ENCODE results near the gene RPS5. TPM values are rescaled to one million over a fixed set of nuclear protein-coding genes. Genes with fewer than 3 reads are reported as not detected.

The RPS5 gene
- total RNA-seq, 1 experiment from 2014 or later = 6,081 TPM

DNA sequence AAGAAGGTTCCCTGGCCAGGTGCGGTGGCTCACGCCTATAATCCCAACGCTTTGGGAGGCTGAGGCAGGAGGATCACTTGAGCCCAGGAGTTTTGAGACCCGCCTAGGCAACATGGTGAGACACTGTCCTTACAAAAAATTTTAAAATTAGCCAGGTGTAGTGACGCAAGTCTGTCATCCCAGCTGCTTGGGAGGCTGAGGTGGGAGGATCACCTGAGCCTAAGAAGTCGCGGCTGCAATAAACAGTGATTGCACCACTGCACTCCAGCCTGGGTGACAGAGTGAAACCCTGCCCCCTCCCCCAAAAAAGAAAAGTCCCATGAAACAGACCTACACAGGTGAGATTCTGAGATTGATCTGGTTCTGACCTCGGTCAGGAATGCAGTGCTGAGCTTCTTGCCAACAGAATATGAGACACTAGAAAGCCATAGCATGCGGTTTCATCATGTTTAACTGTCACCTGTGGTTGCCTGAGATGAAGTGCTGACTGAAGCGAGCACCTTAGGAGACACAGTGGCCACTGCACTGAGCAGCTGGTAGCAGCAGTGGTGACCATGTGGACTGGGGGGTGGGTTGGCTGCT lies 31.8 kb upstream of the RPS5 start:
- no peak overlapping the region for H3K9ac ChIP-seq (ENCODE audit: low read length)
- no peak overlapping the region for H2AFZ ChIP-seq (ENCODE audit: low read length)
- no peaks in the 10 kb centered on the region for H3K9me3 ChIP-seq (ENCODE audit: low read length)
- H3K79me2 ChIP-seq (ENCODE audit: low read length) = 0 out of 2 replicates have a peak, but pooled peaks cover 5% of the 10 kb centered on the region
- no peak overlapping the region for H3K4me3 ChIP-seq (ENCODE audit: low read length)
- H4K20me1 ChIP-seq (ENCODE audit: insufficient read depth, low read depth, low read length) = no peaks in the 10 kb centered on the region
- no peak overlapping the region for H3K27ac ChIP-seq (ENCODE audit: low read length)
- no peak overlapping the region for H3K4me2 ChIP-seq (ENCODE audit: low read depth, low read length, poor library complexity, severe bottlenecking)
- no peaks in the 10 kb centered on the region for H3K27me3 ChIP-seq (ENCODE audit: low read length)
- H3K36me3 ChIP-seq (ENCODE audit: insufficient read depth, low read length) = no peaks in the 10 kb centered on the region
- no peaks in the 10 kb centered on the region for H3K4me1 ChIP-seq (ENCODE audit: low read length)
- no peaks in the 10 kb centered on the region for H3K9me2 ChIP-seq (replicated peaks; ENCODE audit: insufficient read depth, low read length)
- no peak for DNase-seq

DNA sequence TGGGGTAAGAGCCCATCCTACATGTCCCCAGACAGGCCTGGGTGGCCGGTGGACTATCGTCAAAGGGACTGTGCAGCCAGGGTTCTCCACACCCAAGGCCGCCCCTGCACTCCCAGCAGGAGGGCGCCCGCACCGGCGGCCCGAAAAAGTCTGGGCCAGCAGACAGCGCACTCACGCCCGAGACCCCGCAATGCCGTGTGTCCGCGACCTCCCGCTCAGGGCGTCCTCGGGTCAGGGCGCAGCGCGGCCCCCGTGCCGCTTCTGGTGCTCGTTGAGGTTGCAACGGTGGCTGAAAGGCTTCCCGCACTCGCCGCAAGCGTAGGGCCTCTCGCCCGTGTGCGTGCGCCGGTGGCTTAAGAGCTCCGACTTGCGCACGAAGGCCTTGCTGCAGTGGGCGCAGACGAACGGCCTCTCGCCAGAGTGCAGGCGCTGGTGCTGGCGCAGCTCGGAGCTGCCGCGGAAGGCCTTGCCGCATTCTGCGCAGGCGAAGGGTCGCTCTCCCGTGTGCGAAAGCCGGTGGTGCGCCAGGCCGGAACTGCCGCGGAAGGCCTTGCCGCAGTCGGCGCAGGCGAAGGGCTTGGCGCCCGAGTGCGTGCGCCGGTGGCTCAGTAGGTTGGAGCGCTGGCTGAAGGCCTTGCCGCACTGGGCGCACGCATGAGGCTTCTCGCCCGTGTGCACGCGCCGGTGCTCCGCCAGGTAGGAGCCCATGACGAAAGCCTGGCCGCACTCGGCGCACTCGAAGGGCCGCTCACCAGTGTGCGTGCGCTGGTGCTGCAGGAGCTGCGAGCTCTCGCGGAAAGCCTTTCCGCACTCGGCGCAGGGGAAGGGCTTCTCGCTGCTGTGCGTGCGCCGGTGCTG lies 30.9 kb upstream of the RPS5 start:
- no peaks in the 10 kb centered on the region for H3K9me3 ChIP-seq (ENCODE audit: low read length)

DNA sequence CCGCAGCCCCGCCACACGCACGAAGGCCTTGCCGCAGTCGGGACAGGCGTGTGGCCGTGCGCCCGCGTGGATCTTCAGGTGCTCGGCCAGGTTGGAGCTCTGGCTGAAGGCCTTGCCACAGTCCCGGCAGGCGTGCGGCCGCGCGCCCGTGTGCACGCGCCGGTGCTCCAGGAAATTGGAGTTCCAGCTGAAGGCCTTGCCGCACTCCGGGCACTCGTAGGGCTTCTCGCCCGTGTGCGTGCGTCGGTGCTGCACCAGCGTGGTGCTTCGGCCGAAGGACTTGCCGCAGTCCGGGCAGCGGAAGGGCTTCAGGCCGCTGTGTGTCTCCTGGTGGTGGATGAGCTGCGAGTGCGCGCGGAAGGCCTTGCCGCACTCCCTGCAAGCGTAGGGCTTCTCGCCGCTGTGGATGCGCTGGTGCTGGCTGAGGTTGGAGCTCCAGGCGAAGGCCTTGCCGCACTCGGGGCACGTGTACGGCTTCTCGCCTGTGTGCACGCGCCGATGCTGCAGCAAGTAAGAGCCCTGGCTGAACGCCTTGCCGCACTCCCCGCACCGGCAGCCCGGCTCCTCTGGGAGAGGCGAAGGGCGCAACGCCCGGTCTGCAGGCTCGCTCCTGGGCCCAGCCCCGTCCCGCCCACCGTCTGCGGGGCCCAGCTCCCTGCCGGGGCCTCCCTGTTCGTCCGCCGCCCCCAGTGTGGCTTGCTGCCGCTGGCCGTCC lies 30.1 kb upstream of the RPS5 start:
- Histone ChIP-seq H2AFZ (ENCODE audit: low read length) (no peak overlapping the region), H3K9ac (ENCODE audit: low read length) (no peak overlapping the region), H3K79me2 (ENCODE audit: low read length) (peaks cover 11% of the 10 kb centered on the region), H4K20me1 (ENCODE audit: insufficient read depth, low read depth, low read length) (no peaks in the 10 kb centered on the region), H3K4me2 (ENCODE audit: low read depth, low read length, poor library complexity, severe bottlenecking) (no peak overlapping the region), H3K9me2 (replicated peaks; ENCODE audit: insufficient read depth, low read length) (no peaks in the 10 kb centered on the region), H3K36me3 (ENCODE audit: insufficient read depth, low read length) (no peaks in the 10 kb centered on the region), H3K27ac (ENCODE audit: low read length) (no peak overlapping the region), H3K9me3 (ENCODE audit: low read length) (no peaks in the 10 kb centered on the region), H3K4me3 (ENCODE audit: low read length) (no peak overlapping the region), H3K4me1 (ENCODE audit: low read length) (peaks cover 11% of the 10 kb centered on the region), H3K27me3 (ENCODE audit: low read length) (no peaks in the 10 kb centered on the region)
- no peak for DNase-seq

More for the DNA sequence above, 30.9 kb upstream of the RPS5 start:
- Histone ChIP-seq H4K20me1 (ENCODE audit: insufficient read depth, low read depth, low read length) (no peaks in the 10 kb centered on the region), H3K36me3 (ENCODE audit: insufficient read depth, low read length) (no peaks in the 10 kb centered on the region), H2AFZ (ENCODE audit: low read length) (no peak overlapping the region), H3K79me2 (ENCODE audit: low read length) (peaks cover 3% of the 10 kb centered on the region; the same call in 1 of the 2 replicates), H3K9me2 (replicated peaks; ENCODE audit: insufficient read depth, low read length) (no peaks in the 10 kb centered on the region), H3K27me3 (ENCODE audit: low read length) (no peaks in the 10 kb centered on the region), H3K4me3 (ENCODE audit: low read length) (no peak overlapping the region), H3K4me1 (ENCODE audit: low read length) (peaks cover 3% of the 10 kb centered on the region), H3K27ac (ENCODE audit: low read length) (no peak overlapping the region), H3K9ac (ENCODE audit: low read length) (no peak overlapping the region), H3K4me2 (ENCODE audit: low read depth, low read length, poor library complexity, severe bottlenecking) (no peak overlapping the region)
- DNase-seq = no peak

DNA sequence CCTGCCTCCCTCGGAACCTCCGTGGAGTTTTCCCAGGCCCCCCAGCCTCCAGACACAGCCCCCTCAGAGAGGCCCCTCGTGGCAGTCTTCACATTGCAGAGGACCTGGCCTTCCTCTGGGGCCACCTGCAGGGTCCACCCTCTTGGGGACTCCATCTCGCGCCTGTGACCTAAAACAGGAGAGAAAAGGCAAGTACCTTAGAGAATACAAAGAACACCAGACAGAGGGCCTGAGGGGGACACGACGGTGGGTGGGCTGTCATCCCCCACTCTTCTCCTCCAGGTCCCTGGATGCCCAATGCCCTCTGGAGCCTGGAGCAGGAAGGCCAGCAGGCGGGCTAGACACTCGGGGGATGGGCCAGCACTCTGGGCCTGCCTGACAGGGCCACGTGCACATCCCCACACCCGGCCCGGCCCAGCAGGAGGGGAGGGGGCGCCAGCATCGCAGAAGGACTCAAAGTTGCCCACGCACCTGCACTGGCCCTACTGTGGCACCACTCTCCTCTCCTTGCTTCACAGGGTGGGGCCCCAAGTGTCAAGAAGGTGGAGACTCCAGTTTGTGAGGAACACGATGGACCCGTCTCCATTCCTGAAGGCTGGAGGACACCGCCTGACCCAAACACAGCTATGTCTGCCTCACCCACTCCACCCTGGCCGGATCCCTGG lies 29.5 kb upstream of the RPS5 start:
- H3K4me2 ChIP-seq (ENCODE audit: low read depth, low read length, poor library complexity, severe bottlenecking) = no peak overlapping the region

DNA sequence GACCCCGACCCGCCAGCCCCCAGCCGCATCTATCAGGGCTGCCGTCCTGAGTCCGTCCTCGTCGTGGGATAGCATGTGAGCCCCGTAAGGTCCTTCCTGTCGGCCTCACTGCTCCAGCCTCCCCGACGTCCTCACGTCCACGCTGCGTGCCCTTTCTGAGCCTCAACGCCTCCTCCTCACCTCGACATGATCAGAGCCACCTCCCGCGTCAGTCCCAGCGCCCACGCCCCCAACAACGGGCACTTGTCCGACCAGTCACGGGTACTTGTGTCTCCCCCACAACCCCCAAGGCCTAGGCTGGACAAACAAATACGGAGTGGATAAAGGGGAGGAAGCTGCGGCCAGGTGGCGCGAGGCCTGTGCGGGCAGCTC lies 25.2 kb upstream of the RPS5 start:
- Histone ChIP-seq H3K9me3 (ENCODE audit: low read length) (no peaks in the 10 kb centered on the region), H3K9ac (ENCODE audit: low read length) (peak overlapping the region; percentile 99), H3K27ac (ENCODE audit: low read length) (peak overlapping the region; percentile 90), H3K36me3 (ENCODE audit: insufficient read depth, low read length) (no peaks in the 10 kb centered on the region), H3K4me2 (ENCODE audit: low read depth, low read length, poor library complexity, severe bottlenecking) (peak overlapping the region; percentile 98), H4K20me1 (ENCODE audit: insufficient read depth, low read depth, low read length) (no peaks in the 10 kb centered on the region), H3K79me2 (ENCODE audit: low read length) (peaks cover 13% of the 10 kb centered on the region), H3K27me3 (ENCODE audit: low read length) (no peaks in the 10 kb centered on the region), H2AFZ (ENCODE audit: low read length) (peak overlapping the region; percentile 86; the same call in 1 of the 2 replicates), H3K9me2 (replicated peaks; ENCODE audit: insufficient read depth, low read length) (no peaks in the 10 kb centered on the region), H3K4me3 (ENCODE audit: low read length) (peak overlapping the region; percentile 96), H3K4me1 (ENCODE audit: low read length) (peaks cover 17% of the 10 kb centered on the region)
- DNase-seq = peak; percentile 92

More for the DNA sequence above, 29.5 kb upstream of the RPS5 start:
- Histone ChIP-seq H3K36me3 (ENCODE audit: insufficient read depth, low read length) (no peaks in the 10 kb centered on the region), H3K27me3 (ENCODE audit: low read length) (no peaks in the 10 kb centered on the region), H3K79me2 (ENCODE audit: low read length) (peaks cover 13% of the 10 kb centered on the region), H3K9ac (ENCODE audit: low read length) (no peak overlapping the region), H3K9me2 (replicated peaks; ENCODE audit: insufficient read depth, low read length) (no peaks in the 10 kb centered on the region), H2AFZ (ENCODE audit: low read length) (no peak overlapping the region), H3K4me3 (ENCODE audit: low read length) (no peak overlapping the region), H3K4me1 (ENCODE audit: low read length) (peaks cover 13% of the 10 kb centered on the region), H3K9me3 (ENCODE audit: low read length) (no peaks in the 10 kb centered on the region), H4K20me1 (ENCODE audit: insufficient read depth, low read depth, low read length) (no peaks in the 10 kb centered on the region), H3K27ac (ENCODE audit: low read length) (no peak overlapping the region)
- DNase-seq = no peak

DNA sequence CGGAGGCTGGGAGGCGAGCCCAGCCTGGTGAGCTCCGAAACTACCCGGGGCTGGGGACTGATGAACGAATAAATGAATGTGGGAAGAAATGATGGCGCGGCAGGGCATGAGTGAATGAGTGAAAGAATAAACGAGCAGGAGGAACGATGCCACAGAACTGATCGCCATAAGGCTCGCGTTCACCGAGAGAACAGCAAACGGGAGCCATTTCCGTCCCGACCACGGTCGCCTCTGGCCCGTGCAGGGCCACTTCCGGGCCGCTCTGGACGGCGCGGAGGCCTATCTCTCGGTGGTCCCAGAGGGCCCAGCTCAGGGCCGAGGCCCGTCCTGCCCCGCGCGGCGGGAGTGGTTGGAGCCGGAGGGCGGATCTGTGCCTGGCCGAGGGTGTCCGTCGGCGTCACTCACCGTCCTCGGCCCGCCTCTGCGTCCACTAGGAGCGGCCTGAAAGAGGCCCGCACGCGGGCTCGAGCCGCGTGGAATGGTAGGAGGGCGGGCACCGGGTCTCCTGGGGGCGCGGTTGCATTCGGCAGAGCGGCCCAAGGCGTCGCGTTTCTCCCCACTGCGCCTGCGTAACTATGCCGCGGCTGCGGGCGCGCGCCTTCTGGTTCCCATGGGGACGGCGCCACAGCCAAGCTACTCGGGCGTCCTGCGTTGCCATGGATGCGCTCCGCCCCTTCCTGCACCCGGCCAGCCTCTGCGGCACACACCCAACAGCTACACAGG lies 24.6 kb upstream of the RPS5 start, which contains the start of gene ZNF497:
ZNF497 (minus strand) TSS at position 480 of the 723 bp plus-strand sequence. CDS start 5,116 bp downstream, outside the sequence.
- no peaks in the 10 kb centered on the region for H3K9me3 ChIP-seq (ENCODE audit: low read length)
- H3K9ac ChIP-seq (ENCODE audit: low read length) = peak within 1 kb of the TSS; percentile 99
- peak within 1 kb of the TSS; percentile 86; the same call in 1 of the 2 replicates for H2AFZ ChIP-seq (ENCODE audit: low read length)
- H3K36me3 ChIP-seq (ENCODE audit: insufficient read depth, low read length) = no peaks in the 10 kb centered on the region
- DNase-seq = peak; percentile 100
- peak within 1 kb of the TSS; percentile 90 for H3K27ac ChIP-seq (ENCODE audit: low read length)
- no peaks in the 10 kb centered on the region for H4K20me1 ChIP-seq (ENCODE audit: insufficient read depth, low read depth, low read length)
- peaks cover 17% of the 10 kb centered on the region for H3K4me1 ChIP-seq (ENCODE audit: low read length)
- H3K4me2 ChIP-seq (ENCODE audit: low read depth, low read length, poor library complexity, severe bottlenecking) = peak within 1 kb of the TSS; percentile 98
- peak within 1 kb of the TSS; percentile 96 for H3K4me3 ChIP-seq (ENCODE audit: low read length)
- H3K9me2 ChIP-seq (replicated peaks; ENCODE audit: insufficient read depth, low read length) = no peaks in the 10 kb centered on the region
- no peaks in the 10 kb centered on the region for H3K27me3 ChIP-seq (ENCODE audit: low read length)
- H3K79me2 ChIP-seq (ENCODE audit: low read length) = peaks cover 13% of the 10 kb centered on the region

DNA sequence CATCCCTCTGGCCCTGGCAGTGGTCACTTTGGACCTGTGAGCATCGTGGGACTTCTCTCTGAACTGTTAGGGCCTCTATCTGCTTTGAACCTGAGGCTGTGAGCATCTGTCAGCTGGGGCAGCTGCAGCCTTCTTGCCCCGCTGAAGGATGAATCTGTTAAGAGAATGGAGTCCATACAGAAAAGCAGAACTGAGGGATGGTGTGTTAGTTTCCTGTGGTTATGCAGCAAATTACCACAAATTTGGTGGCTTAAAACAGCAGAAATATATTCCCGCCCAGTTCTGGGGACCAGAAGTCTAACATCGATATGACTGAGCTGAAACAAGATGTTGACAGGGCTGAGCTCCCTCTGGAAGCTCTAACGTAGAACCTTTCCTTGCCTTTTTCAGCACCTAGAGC lies 22.9 kb upstream of the RPS5 start:
- Histone ChIP-seq H2AFZ (ENCODE audit: low read length) (no peak overlapping the region), H3K27ac (ENCODE audit: low read length) (no peak overlapping the region), H3K4me1 (ENCODE audit: low read length) (peaks cover 17% of the 10 kb centered on the region), H4K20me1 (ENCODE audit: insufficient read depth, low read depth, low read length) (no peaks in the 10 kb centered on the region), H3K79me2 (ENCODE audit: low read length) (peaks cover 13% of the 10 kb centered on the region), H3K9me2 (replicated peaks; ENCODE audit: insufficient read depth, low read length) (no peaks in the 10 kb centered on the region), H3K9me3 (ENCODE audit: low read length) (no peaks in the 10 kb centered on the region), H3K4me3 (ENCODE audit: low read length) (no peak overlapping the region), H3K27me3 (ENCODE audit: low read length) (no peaks in the 10 kb centered on the region), H3K36me3 (ENCODE audit: insufficient read depth, low read length) (no peaks in the 10 kb centered on the region), H3K4me2 (ENCODE audit: low read depth, low read length, poor library complexity, severe bottlenecking) (no peak overlapping the region), H3K9ac (ENCODE audit: low read length) (0 out of 2 replicates have a peak overlapping the region, but pooled peaks have one; percentile 4)
- no peak for DNase-seq
